Measurements from ENCODE around the gene GRIN3A. TPM values are rescaled to one million over a fixed set of nuclear protein-coding genes. Genes with fewer than 3 reads are reported as not detected.
A peak's percentile ranks its signal among the peaks of the same experiment; 100 is the strongest.

GRIN3A gene
- total and polyA plus RNA-seq, 9 of the 15 experiments (the other 6 are each of a cell fraction or from before 2014, with no cell fraction given): 0.01 to 0.03 TPM; not detected in 7

DNA sequence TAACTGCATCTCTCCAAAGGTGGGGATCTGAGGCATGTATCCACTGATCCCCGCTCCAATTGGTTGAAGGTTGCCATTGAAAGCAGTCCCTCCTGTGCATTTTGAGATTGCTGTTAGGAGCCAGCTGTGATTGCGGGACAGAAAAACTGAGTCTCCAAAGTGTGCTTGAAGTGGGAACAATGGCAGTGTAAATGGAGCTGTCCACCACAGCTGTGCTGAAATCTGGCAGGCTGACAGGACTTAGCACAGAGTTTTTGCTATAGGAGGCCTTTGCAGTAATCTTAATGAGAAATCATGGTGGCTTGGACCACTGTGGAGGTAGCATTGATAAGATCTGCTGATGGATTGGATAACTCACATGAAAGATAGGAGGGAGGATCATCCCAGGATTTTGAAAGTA is 201.5 kb downstream of the GRIN3A start (continued):
- TF ChIP-seq, protein P1, sequence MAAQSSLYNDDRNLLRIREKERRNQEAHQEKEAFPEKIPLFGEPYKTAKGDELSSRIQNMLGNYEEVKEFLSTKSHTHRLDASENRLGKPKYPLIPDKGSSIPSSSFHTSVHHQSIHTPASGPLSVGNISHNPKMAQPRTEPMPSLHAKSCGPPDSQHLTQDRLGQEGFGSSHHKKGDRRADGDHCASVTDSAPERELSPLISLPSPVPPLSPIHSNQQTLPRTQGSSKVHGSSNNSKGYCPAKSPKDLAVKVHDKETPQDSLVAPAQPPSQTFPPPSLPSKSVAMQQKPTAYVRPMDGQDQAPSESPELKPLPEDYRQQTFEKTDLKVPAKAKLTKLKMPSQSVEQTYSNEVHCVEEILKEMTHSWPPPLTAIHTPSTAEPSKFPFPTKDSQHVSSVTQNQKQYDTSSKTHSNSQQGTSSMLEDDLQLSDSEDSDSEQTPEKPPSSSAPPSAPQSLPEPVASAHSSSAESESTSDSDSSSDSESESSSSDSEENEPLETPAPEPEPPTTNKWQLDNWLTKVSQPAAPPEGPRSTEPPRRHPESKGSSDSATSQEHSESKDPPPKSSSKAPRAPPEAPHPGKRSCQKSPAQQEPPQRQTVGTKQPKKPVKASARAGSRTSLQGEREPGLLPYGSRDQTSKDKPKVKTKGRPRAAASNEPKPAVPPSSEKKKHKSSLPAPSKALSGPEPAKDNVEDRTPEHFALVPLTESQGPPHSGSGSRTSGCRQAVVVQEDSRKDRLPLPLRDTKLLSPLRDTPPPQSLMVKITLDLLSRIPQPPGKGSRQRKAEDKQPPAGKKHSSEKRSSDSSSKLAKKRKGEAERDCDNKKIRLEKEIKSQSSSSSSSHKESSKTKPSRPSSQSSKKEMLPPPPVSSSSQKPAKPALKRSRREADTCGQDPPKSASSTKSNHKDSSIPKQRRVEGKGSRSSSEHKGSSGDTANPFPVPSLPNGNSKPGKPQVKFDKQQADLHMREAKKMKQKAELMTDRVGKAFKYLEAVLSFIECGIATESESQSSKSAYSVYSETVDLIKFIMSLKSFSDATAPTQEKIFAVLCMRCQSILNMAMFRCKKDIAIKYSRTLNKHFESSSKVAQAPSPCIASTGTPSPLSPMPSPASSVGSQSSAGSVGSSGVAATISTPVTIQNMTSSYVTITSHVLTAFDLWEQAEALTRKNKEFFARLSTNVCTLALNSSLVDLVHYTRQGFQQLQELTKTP (IDR thresholded peaks at IDR 0.05; ENCODE audit: low read depth in 1 of 2, partially characterized antibody in 2 of 2): peak in 1 of 2 experiments; percentile 34
- TF ChIP-seq EGR1 (conservative IDR thresholded peaks at IDR 0.05): no peak
- no peak for TF ChIP-seq CHCHD3 (CRISPR knock-in tag; IDR thresholded peaks at IDR 0.05)
- peak; percentile 90 for TF ChIP-seq MIER1 (IDR thresholded peaks at IDR 0.05; ENCODE audit: low read depth)
- no peak for TF ChIP-seq PRPF4 (IDR thresholded peaks at IDR 0.05; ENCODE audit: insufficient read depth, low read depth, low read length, poor library complexity, severe bottlenecking)
- TF ChIP-seq STAT5B (CRISPR knock-in tag; IDR thresholded peaks at IDR 0.05): no peak
- TF ChIP-seq EHMT2 (IDR thresholded peaks at IDR 0.05): peak; percentile 96
- no peak for TF ChIP-seq ZNF77 (CRISPR knock-in tag; IDR thresholded peaks at IDR 0.05)

DNA sequence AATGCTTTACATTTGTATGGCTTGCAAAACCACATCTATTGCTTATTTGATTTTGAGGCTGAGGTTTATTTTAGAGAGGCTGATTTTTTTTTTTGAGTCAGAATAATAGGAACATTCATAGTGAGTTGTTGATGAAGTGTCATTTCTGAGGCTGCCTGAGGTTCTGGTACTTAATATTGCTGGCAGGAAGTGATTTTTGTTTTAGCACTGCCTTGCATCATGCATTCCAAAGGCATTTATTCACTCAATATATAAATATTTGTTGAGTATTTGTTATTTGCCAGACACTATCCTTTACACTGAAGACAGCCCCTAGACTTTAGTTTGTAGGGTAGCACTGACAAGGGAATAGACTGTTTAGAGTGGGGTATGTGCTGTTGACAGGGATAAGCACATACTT is 202.1 kb downstream of the GRIN3A start:
- H3K27ac ChIP-seq (ENCODE audit: extremely low read depth, low read depth, low read length): no peak overlapping the region
- no peak for ATAC-seq
- H3K4me3 ChIP-seq: no peak overlapping the region
- peaks cover 37% of the 10 kb centered on the region; the same call in 2 of the 3 replicates for H3K36me3 ChIP-seq (ENCODE audit: control insufficient read depth, insufficient read depth, low read length)
- H3K79me2 ChIP-seq (ENCODE audit: control insufficient read depth, insufficient read depth, low read length): peaks cover 10% of the 10 kb centered on the region
- no peak overlapping the region for H3K4me2 ChIP-seq (ENCODE audit: insufficient read depth, low read length)
- H3K4me1 ChIP-seq (replicated peaks in 1 of 2; ENCODE audit: control insufficient read depth in 2 of 2, insufficient read depth in 2 of 2, low read length in 2 of 2): peaks cover 0 to 4% of the 10 kb centered on the region in 2 experiments; a peak in 1 of 5 replicates
- POLR2A ChIA-PET: no interaction called here
- no peaks in the 10 kb centered on the region for H3K9me1 ChIP-seq (ENCODE audit: control insufficient read depth, insufficient read depth, low read length)
- in situ Hi-C loops (cut with MboI) (loop anchor here (25.0 kb wide), 1 partner anchor 824 kb away; no protein-coding TSS in a partner anchor), intact Hi-C loops (cut with micrococcal nuclease) (loop anchor here (10.0 kb wide), 2 partner anchors 202 to 822 kb away; no protein-coding TSS in a partner anchor)
- no peaks in the 10 kb centered on the region for H3K9me3 ChIP-seq (replicated peaks; ENCODE audit: control insufficient read depth, insufficient read depth, low read depth, low read length)
- CTCF ChIA-PET (ENCODE audit: low intra/inter-chr PET ratio): no interaction called here
- H3K9ac ChIP-seq (ENCODE audit: insufficient read depth in 1 of 2, low read depth in 2 of 2, low read length in 2 of 2): no peak overlapping the region
- BruUV-seq (replicated peaks): no TSS peak
- DNase-seq (ENCODE audit: extremely low read depth in 1 of 4, low spot score in 3 of 4): no peak
- no peaks in the 10 kb centered on the region for H3K27me3 ChIP-seq (ENCODE audit: control insufficient read depth in 2 of 2, insufficient read depth in 2 of 2, low read length in 2 of 2)
- H2AFZ ChIP-seq (ENCODE audit: low read depth, low read length): no peak overlapping the region
- no peaks in the 10 kb centered on the region for H4K20me1 ChIP-seq (replicated peaks; ENCODE audit: control insufficient read depth, insufficient read depth, low read length)
- FAIRE-seq: no peak
- no peak for TF ChIP-seq DDX20 (tag; IDR thresholded peaks at IDR 0.05; ENCODE audit: low read depth)
- TF ChIP-seq, protein P2, sequence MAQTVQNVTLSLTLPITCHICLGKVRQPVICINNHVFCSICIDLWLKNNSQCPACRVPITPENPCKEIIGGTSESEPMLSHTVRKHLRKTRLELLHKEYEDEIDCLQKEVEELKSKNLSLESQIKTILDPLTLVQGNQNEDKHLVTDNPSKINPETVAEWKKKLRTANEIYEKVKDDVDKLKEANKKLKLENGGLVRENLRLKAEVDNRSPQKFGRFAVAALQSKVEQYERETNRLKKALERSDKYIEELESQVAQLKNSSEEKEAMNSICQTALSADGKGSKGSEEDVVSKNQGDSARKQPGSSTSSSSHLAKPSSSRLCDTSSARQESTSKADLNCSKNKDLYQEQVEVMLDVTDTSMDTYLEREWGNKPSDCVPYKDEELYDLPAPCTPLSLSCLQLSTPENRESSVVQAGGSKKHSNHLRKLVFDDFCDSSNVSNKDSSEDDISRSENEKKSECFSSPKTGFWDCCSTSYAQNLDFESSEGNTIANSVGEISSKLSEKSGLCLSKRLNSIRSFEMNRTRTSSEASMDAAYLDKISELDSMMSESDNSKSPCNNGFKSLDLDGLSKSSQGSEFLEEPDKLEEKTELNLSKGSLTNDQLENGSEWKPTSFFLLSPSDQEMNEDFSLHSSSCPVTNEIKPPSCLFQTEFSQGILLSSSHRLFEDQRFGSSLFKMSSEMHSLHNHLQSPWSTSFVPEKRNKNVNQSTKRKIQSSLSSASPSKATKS (CRISPR knock-in tag; IDR thresholded peaks at IDR 0.05): no peak
- TF ChIP-seq, protein P3, sequence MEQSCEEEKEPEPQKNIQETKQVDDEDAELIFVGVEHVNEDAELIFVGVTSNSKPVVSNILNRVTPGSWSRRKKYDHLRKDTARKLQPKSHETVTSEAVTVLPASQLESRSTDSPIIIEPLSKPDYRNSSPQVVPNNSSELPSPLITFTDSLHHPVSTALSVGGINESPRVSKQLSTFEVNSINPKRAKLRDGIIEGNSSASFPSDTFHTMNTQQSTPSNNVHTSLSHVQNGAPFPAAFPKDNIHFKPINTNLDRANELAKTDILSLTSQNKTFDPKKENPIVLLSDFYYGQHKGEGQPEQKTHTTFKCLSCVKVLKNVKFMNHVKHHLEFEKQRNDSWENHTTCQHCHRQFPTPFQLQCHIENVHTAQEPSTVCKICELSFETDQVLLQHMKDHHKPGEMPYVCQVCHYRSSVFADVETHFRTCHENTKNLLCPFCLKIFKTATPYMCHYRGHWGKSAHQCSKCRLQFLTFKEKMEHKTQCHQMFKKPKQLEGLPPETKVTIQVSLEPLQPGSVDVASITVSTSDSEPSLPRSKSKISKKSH (CRISPR knock-in tag; IDR thresholded peaks at IDR 0.05): no peak
- TF ChIP-seq TEAD4 (IDR thresholded peaks at IDR 0.05; ENCODE audit: low read length): no peak
- TF ChIP-seq TEAD4 (CRISPR knock-in tag; IDR thresholded peaks at IDR 0.05; ENCODE audit: borderline replicate concordance): no peak
- no peak for TF ChIP-seq KLF6 (CRISPR knock-in tag; IDR thresholded peaks at IDR 0.05; ENCODE audit: borderline replicate concordance)
- no peak for TF ChIP-seq TEAD2 (tag; IDR thresholded peaks at IDR 0.05)
